Mucosa of descending colon (tissue), 3 donors: ENCODE measurements around the gene SHE. TPM values are rescaled to one million over a fixed set of nuclear protein-coding genes. Genes with fewer than 3 reads are reported as not detected.
A peak's percentile ranks its signal among the peaks of the same experiment; 100 is the strongest.

Source experiments
- ATAC-seq: fragments of 200-7000 bp; cut with Tn5 transposase; one replicate; pipeline ENCODE4 v1.9.1; 2020; ENCODE audit warnings: mild to moderate bottlenecking, moderate library complexity
- DNase-seq, 3 donors: peaks; one replicate each; pipeline ENCODE4 v3.0.0-alpha.2; 2020
- H3K36me3 ChIP-seq: fragments of 200-600 bp; one replicate; pipeline ENCODE4 v1.8.0; 2021; ENCODE audit warnings: low read depth, mild to moderate bottlenecking
- H3K4me1 ChIP-seq: fragments of 200-600 bp; one replicate; pipeline ENCODE4 v1.8.0; 2021; ENCODE audit warnings: low read depth, mild to moderate bottlenecking
- H3K4me3 ChIP-seq: fragments of 200-600 bp; one replicate; pipeline ENCODE4 v1.8.0; 2021; ENCODE audit warnings: mild to moderate bottlenecking
- H3K9me3 ChIP-seq: fragments of 200-600 bp; one replicate; pipeline ENCODE4 v1.8.0; 2021; ENCODE audit warnings: mild to moderate bottlenecking
- intact Hi-C, 2 donors: fragments of 100-400 bp; cut with DNase I in 1 of 2; cut with micrococcal nuclease in 1 of 2; formaldehyde crosslinking; loops; one replicate each; pipeline versions ENCODE4 v1.11.0 to v1.11.1; 2022; cut with DNase I, micrococcal nuclease
- total RNA-seq, 3 donors: library from RNA; stranded (reverse); fragmentation: NEBNext Ultra II Directional in 2 of 3; extraction: Animal tissue kit (Norgen Biotek cat#: 25700) in 2 of 3; gene quantifications; one replicate each; pipeline versions ENCODE4 v1.2.1 to v1.2.4, GENCODE V29; 2021 to 2023
- TF ChIP-seq, protein P1 (sequence below): fragments of 200-600 bp; IDR thresholded peaks from one replicate; pipeline ENCODE4 v1.8.0; 2022; ENCODE audit warnings: antibody characterized with exemption, mild to moderate bottlenecking
- donor health status: DM: no; HTN: no; CAD: no; lungs with moderate emphysema.
- donor health status: DM: no; HTN: no; CAD: no.
- donor health status: DM: no; HTN: yes; CAD: no.

The SHE gene
- total RNA-seq, 3 donors from 2014 or later = 3.6 to 7.7 (median 6.0) TPM

DNA sequence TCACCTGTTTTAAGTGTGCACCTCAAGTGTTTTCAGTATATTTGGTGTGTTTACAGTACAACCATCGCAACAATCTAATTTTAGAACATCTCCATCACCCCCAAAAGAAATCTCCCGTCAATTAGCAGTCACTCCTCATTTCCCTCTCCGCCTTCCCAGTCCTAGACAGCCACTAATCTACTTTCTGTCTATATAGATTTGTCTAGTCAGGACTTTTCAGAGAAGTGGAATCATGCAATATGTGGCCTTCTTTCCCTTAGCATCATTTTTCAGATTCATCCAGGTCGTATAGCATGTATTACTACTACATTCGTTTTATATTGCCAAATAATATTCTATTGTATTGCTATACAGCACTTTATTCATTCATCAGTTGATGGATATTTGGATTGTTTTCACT lies 1.7 kb upstream of the SHE start:
- intact Hi-C loops = no loop called here
- TF ChIP-seq, protein P1, sequence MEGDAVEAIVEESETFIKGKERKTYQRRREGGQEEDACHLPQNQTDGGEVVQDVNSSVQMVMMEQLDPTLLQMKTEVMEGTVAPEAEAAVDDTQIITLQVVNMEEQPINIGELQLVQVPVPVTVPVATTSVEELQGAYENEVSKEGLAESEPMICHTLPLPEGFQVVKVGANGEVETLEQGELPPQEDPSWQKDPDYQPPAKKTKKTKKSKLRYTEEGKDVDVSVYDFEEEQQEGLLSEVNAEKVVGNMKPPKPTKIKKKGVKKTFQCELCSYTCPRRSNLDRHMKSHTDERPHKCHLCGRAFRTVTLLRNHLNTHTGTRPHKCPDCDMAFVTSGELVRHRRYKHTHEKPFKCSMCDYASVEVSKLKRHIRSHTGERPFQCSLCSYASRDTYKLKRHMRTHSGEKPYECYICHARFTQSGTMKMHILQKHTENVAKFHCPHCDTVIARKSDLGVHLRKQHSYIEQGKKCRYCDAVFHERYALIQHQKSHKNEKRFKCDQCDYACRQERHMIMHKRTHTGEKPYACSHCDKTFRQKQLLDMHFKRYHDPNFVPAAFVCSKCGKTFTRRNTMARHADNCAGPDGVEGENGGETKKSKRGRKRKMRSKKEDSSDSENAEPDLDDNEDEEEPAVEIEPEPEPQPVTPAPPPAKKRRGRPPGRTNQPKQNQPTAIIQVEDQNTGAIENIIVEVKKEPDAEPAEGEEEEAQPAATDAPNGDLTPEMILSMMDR = no peak
- peaks cover 8% of the 10 kb centered on the region for H3K4me1 ChIP-seq
- DNase-seq = no peak
- no peak overlapping the region for H3K4me3 ChIP-seq
- H3K36me3 ChIP-seq = no peaks in the 10 kb centered on the region
- ATAC-seq = no peak
- H3K9me3 ChIP-seq = no peaks in the 10 kb centered on the region

GRCh38 chr1:154502744-154503115 lies 518 bp upstream of the SHE start:
- Histone ChIP-seq H3K9me3 (no peaks in the 10 kb centered on the region), H3K4me1 (peaks cover 8% of the 10 kb centered on the region), H3K4me3 (no peak overlapping the region), H3K36me3 (no peaks in the 10 kb centered on the region)
- ATAC-seq = peak; percentile 13
- TF ChIP-seq, protein P1 = no peak
- DNase-seq = no peak
- intact Hi-C loops = no loop called here

GRCh38 chr1:154501423-154502065 lies 668 bp downstream of the SHE start:
- TF ChIP-seq, protein P1 = no peak
- DNase-seq (peak in 2 of 3 donors; percentile 53 to 55), ATAC-seq (peak; percentile 55)
- intact Hi-C loops = no loop called here
- Histone ChIP-seq H3K4me3 (no peak overlapping the region), H3K9me3 (no peaks in the 10 kb centered on the region), H3K36me3 (no peaks in the 10 kb centered on the region), H3K4me1 (peaks cover 8% of the 10 kb centered on the region)

- Histone ChIP-seq H3K4me1 (peaks cover 8% of the 10 kb centered on the region), H3K4me3 (no peak overlapping the region), H3K9me3 (no peaks in the 10 kb centered on the region), H3K36me3 (no peaks in the 10 kb centered on the region)
- TF ChIP-seq, protein P1 = no peak
- intact Hi-C loops = no loop called here
- DNase-seq (no peak), ATAC-seq (no peak)
These were observed 1.7 kb downstream of the SHE start for GRCh38 chr1:154500533-154500932.

- Histone ChIP-seq H3K4me1 (peaks cover 8% of the 10 kb centered on the region), H3K9me3 (no peaks in the 10 kb centered on the region), H3K36me3 (no peaks in the 10 kb centered on the region), H3K4me3 (no peak overlapping the region)
- TF ChIP-seq, protein P1 = no peak
- ATAC-seq (no peak), DNase-seq (no peak)
- intact Hi-C loops = no loop called here
These were observed 2.8 kb downstream of the SHE start for GRCh38 chr1:154499446-154499845.
